Activated T-helper 1 cell treated with anti-CD3 and anti-CD28 coated beads, Interleukin-2, amount 50 U/mL, for 16 hours (primary cell): ENCODE measurements around the gene BMERB1.
"Not testable (repeated sequence)": the region's sequence is repeated elsewhere in the genome, so short reads cannot be mapped to it uniquely, and the experiment has no call there.

Experiments used
- DNase-seq, 2 donors: peaks; one replicate each; pipeline ENCODE4 v3.0.0-alpha.2; 2020; ENCODE audit warnings: low read depth in 1 of 2, low spot score in 1 of 2

BMERB1 gene

GRCh38 chr16:15460601-15461000 is 26.2 kb downstream of the BMERB1 start:
- DNase-seq: no peak

GRCh38 chr16:15461376-15461775 is 27.0 kb downstream of the BMERB1 start:
- no peak for DNase-seq

- DNase-seq: no peak
These were observed 30.2 kb downstream of the BMERB1 start for GRCh38 chr16:15464401-15465186.

GRCh38 chr16:15466131-15466530 is 31.7 kb downstream of the BMERB1 start:
- DNase-seq: no peak

- no peak for DNase-seq
These were observed 32.7 kb downstream of the BMERB1 start for GRCh38 chr16:15466886-15467781.

GRCh38 chr16:15476971-15477370 is 42.6 kb downstream of the BMERB1 start:
- not testable (repeated sequence) for DNase-seq

GRCh38 chr16:15477802-15478201 is 43.4 kb downstream of the BMERB1 start:
- DNase-seq: no peak

GRCh38 chr16:15482068-15482747 is 47.8 kb downstream of the BMERB1 start:
- DNase-seq: peak in 1 of 2 donors; percentile 4

- DNase-seq: no peak
These were observed 48.4 kb downstream of the BMERB1 start for GRCh38 chr16:15482748-15483298.

- DNase-seq: no peak
These were observed 49.5 kb downstream of the BMERB1 start for GRCh38 chr16:15483857-15484256.

- no peak for DNase-seq
These were observed 50.3 kb downstream of the BMERB1 start for GRCh38 chr16:15484662-15485061.

GRCh38 chr16:15485175-15485574 is 50.8 kb downstream of the BMERB1 start:
- no peak for DNase-seq

GRCh38 chr16:15486661-15487060 is 52.3 kb downstream of the BMERB1 start:
- DNase-seq: no peak

GRCh38 chr16:15487336-15488284 is 53.2 kb downstream of the BMERB1 start:
- DNase-seq: no peak

- no peak for DNase-seq
These were observed 54.6 kb downstream of the BMERB1 start for GRCh38 chr16:15489016-15489415.

- no peak for DNase-seq
These were observed 55.8 kb downstream of the BMERB1 start for GRCh38 chr16:15490123-15490711.

- no peak for DNase-seq
These were observed 57.0 kb downstream of the BMERB1 start for GRCh38 chr16:15491411-15491810.

- no peak for DNase-seq
These were observed 57.8 kb downstream of the BMERB1 start for GRCh38 chr16:15492091-15492740.

- DNase-seq: no peak
These were observed 59.2 kb downstream of the BMERB1 start for GRCh38 chr16:15493466-15494180.
